GM19438 (cell line): ENCODE data around the gene TBC1D10B.
"Not testable (repeated sequence)": the region's sequence is repeated elsewhere in the genome, so short reads cannot be mapped to it uniquely, and the experiment has no call there.

ENCODE experiments used
- ATAC-seq: cut with Tn5 transposase; IDR thresholded peaks from one replicate; pipeline ENCODE4 v1.9.1; 2021; ENCODE audit warnings: low read depth; ENCODE audit not compliant: unreplicated experiment

The TBC1D10B gene

DNA sequence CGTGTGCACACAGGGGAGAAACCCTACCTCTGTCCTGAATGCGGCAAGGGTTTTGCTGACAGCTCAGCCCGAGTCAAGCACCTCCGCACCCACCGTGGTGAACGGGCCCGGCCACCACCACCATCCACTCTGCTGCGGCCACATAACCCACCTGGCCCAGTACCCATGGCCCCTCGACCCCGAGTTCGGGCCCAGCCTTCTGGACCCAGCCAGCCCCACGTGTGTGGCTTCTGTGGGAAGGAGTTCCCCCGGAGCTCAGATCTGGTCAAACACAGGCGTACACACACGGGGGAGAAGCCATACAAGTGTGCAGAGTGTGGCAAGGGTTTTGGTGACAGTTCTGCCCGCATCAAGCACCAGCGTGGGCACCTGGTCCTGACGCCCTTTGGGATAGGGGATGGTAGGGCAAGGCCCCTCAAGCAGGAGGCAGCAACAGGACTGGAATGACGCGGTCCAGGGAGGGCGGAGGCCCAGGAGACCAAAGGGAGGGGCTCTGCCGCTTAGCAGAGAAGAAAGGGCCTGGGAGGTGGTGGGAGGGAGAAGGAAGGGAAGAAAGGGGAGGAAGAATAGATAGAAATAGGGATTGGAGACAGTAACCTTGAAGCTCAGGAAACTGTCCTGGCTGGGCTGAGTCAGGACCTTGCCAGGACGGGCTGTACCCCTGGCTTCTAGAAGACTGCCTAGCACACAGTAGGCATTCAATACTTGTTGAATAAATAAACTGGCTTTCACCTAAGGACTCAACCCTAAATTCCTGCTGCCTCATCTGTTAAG lies 28.6 kb upstream of the TBC1D10B start:
- ATAC-seq, result no peak

DNA sequence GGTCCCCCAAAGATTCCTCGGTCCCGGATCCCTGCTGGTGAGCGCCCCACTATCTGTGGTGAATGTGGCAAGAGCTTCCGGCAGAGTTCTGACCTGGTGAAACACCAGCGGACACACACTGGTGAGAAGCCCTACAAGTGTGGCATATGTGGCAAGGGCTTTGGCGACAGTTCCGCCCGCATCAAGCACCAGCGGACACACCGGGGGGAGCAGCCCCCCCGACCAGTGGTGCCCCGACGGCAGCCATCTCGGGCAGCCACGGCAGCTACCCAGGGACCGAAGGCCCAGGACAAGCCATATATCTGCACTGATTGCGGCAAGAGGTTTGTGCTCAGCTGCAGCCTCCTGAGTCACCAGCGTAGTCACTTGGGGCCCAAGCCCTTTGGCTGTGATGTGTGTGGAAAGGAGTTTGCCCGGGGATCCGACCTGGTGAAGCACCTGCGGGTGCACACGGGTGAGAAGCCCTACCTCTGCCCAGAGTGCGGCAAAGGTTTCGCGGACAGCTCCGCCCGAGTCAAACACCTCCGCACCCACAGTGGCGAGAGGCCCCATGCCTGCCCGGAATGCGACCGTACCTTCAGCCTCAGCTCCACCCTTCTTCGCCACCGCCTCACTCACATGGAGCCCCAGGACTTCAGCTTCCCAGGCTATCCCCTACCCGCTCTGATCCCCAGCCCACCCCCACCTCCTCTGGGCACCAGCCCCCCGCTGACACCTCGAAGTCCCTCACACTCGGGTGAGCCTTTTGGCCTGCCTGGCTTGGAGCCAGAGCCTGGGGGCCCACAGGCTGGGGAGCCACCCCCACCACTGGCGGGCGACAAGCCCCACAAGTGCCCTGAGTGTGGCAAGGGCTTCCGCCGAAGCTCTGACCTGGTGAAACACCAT lies 27.7 kb upstream of the TBC1D10B start:
- ATAC-seq, result no peak

DNA sequence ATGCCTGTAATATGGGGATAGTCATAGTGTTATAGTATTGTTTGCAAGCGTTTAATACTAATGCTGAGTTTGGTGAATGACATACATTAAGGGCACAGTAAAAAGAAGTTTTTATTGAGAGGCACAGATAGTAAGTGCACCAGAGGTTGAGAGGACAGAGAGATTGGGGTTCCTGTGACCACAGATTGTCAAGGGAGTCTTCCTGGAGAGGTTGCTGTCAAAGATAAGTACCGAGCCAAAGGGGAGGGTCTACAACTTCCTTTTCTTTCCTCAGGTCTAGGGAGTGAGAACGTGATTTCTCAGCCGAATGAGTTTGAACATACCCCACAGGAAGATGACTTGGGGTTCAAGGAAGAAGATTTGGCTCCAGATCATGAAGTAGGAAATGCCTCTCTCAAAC lies 26.8 kb upstream of the TBC1D10B start:
- ATAC-seq, result no peak

DNA sequence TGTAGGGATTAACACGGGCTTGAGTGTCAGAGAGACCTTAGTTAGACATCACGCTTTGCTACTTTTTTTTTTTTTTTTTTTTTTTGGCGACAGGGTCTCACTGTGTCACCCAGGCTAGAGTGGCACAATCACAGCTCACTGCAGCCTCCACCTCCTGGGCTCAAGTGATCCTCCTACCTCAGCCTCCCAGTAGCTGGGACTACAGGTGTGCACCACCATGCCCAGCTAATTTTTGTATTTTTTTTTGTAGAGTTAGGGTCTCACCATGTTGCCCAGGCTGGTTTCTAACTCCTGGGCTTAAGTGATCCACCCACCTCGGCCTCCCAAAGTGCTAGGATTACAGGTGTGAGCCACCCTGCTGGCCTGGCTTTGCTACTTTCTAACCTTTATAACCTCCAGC lies 26.3 kb upstream of the TBC1D10B start:
- ATAC-seq, result not testable (repeated sequence)

DNA sequence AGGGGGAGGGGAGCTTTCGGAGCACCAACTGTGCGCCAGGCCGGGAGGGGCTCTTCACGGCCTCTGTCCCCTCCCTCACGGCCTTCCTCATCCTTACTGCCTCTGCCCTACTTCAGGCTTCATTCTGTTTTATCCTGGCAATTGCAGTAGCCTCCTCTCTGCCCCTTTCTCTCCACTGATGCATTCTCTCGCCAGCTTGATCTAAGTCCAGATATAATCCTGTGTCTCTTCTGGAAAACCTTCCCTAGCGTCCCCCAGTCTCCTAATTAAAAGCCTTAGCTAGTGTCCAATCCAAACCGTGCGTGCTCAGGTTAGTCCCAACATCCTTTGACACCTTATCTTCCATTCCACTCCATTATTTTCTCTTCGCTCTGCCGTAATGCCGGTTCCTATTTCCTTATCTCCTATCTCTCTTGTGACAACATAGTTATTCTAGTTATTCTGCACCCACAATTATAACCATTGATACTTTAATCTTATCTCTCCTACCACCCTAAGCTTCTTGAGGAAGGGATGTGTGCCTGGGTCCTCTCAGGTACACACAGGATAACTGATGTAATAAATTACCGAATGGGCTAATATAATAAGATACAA lies 25.8 kb upstream of the TBC1D10B start:
- no peak for ATAC-seq

DNA sequence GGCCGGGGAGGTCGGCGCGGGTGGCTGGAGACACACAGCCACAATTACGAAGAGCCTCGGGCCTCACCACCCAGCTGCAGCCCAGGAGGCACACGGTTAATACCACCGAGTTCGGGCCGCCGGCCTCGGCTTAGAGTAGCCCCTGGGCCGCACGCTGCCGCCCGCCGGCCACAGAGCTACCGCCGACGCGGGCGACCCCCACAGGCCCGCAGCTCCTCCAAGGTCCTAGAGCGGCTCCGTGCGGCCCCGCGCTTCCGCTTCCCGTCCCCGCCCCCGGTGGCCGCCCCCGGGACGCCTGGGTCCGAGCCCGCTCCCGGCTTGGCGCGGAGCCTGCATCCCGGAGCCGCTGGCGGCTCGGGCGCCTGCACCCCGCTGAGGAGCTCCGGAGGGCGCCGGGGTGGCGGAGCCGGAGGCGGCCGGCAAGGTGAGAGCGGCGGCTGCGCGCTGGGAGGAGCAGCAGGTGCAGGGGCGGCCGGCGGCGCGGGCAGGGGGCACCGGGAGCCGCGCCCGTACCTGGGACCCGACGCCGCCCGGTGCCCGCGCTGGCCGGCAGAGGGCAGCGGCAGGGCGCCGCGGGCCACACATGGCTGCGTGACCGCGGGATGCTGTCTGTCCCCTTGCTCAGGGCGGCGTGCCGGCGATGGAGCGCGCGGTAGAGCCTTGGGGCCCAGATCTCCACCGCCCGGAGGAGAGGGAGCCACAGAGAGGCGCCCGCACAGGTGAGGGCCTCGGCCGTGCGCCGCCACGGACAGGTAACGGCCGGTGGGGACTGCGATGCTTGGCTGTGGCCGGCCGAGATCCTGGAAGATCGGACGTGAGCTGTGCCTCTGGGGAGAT lies 25.1 kb upstream of the TBC1D10B start, which contains the start of gene ZNF48:
Gene ZNF48 (plus strand): TSS at position 266 of the 837 bp plus-strand sequence. CDS start 375 bp downstream, at position 641.
- peak; percentile 66 for ATAC-seq

DNA sequence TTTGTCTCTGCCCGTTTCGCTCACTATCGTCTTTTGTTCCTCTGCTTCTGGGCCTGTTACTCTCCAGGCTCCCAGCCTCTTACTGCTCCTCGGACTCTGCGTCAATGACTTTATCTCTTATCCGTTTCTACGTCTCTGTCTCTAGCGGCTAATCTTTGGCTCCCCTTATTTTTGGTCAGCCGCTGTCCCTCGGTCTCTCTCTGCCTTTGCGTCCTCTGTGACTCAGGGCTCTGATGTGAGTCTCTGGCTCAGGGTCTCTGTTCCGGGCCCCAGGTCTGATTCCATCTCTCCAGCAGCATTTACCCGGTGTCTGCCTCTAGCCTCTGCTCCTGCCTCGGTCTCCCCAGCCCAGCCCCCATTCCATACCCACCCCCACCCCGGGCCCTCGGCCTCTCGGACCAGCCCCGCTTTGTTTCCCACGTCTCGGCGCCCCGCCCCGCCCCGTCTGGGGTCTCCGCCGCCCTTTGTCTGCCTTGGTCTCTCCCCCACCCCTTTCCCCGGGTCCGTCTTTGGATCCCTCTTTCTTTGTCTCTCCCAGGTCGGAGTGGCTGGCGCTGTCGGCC lies 24.4 kb upstream of the TBC1D10B start:
- no peak for ATAC-seq

DNA sequence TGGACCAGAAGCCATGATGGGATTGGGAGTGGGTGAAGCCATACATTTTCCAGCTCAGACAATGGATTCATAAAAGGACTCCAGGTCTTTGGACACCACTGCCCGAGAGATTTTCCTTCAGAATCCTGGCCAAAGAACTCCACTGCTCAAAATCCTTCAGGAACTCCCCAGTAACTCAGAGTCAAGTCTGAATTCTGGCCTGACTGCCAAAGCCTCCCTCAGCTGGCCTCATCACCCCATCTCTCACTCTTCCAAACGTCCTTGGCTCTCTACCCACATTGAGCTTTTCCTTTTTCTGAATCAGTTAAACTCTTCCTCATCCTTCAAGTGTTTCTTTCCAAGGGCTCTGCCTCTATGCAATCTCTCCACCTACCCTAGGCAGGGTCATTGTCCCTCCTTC lies 13.2 kb upstream of the TBC1D10B start:
- no peak for ATAC-seq

DNA sequence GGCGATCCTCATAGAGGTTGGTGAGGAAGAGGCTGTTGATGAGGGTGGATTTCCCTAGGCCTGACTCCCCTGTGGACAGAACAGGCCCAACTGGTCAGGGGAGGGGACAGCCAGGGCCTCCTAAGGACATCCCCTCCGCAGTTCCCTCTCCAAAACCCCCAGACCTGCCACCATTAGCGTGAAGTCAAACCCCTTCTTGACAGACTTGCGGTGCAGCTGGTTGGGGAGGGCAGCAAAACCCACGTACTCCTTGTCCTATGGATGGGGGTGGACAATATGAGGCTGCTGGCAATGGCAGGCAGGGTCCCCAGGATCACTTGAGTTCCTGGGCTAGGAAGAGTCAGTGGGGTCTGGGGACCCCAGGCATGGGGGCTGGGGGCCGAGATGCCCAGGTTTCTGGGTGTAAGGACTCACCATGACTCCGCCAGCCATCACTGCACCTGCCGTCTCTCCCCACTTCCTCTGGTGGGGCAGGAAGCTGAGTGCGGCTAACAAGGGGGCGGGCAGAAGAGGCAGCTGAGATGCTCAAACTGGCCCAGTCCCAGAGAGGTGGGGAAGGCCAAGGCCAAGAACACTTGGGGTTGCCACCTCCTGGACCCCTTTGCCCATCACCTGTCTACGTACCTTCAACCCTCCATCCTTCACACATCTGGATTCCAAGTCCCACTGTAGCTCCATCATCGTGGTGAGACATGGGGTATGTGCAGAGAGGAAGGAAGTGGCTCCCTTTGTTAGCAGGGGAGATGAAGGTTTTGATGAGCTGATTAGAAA lies 12.0 kb upstream of the TBC1D10B start, which contains the start of gene SEPTIN1:
Gene SEPTIN1 (minus strand): TSS at position 451 of the 771 bp plus-strand sequence. CDS start 19 bp downstream, at position 432.
- ATAC-seq, result no peak

DNA sequence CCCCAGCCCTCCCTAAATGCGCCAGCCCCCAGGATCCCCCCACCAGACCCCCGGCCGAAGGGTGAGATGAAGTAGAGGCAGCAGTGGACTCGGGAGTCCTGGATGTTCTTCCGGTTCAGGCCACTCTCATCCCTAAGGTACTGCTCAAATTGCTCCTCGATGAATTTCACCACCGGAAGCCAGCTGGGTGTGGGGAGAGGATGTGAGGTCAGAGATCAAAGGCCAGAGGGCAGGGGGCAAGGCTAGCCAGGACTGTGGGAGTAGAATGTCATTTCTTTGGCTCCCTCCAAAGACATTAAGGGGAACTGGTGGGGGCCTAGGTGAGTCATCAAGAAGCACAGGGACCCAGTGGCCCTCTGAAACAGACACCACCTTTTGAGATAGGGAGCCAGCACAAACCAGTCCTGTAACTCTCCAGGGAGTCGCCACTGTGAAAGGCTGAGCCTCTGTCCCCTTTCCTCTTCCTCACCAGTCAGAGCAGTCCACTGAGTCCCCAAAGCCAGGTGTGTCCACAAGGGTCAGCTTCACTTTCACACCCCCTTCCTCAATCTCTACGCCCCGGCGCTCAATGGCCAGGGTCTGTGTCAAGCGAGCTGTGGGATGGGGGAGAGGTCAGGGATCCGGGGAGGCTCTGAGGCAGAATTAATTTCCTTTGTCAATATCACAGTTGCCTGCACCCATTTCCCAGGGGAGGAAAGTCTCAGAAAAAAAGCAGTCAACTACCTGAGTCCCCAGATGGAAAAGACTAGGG lies 11.2 kb upstream of the TBC1D10B start:
- ATAC-seq, result no peak

DNA sequence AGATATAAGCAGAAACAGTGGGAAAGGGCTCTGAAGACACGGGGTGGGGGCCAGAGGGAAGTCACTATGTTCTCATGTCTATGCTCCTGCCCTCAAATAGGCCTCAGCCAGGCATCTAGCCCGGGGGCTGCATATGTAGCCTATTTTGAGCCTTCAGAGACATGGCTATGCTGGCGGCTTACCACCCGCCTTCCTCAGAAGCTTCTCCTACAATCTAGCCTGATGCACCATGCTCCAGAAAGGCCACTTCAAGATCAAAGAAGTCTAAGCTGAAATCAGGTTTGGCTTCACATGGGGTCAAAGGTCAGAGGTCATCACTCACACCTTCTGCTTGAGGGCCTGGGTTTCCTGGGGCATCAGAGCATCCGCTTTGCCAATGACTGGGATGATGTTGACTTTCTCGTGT lies 10.5 kb upstream of the TBC1D10B start:
- no peak for ATAC-seq

DNA sequence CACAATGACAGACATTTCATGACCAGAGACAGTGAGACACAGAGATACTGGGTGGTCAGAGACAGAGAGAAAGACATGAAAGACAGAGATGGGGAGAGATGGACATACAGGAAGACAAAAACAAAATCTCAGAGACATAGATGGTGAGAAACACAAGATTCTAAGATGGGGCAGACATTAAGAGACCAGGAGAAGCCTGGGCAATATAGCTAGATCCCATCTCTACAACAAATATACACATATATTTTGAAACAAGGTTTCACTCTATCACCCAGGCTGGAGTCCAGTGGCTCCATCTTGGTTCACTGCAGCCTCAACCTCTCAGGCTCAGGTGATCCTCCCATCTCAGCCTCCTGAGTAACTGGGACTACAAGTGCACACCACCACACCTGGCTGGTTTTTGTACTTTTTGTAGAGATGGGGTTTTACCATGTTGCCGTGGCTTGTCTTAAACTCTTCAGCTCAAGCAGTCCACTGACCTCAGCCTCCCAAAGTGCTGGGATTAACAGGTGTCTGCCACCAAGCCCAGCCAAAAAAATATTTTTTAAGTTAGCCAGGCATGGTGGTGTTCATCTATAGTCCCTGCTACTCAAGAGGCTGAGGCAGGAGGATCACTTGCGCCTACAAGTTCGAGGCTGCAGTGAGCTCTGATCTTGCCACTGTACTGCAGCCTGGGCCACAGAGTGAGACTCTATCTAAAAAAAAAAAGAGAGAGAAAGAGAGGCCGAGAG lies 9.9 kb upstream of the TBC1D10B start:
- ATAC-seq, result no peak

DNA sequence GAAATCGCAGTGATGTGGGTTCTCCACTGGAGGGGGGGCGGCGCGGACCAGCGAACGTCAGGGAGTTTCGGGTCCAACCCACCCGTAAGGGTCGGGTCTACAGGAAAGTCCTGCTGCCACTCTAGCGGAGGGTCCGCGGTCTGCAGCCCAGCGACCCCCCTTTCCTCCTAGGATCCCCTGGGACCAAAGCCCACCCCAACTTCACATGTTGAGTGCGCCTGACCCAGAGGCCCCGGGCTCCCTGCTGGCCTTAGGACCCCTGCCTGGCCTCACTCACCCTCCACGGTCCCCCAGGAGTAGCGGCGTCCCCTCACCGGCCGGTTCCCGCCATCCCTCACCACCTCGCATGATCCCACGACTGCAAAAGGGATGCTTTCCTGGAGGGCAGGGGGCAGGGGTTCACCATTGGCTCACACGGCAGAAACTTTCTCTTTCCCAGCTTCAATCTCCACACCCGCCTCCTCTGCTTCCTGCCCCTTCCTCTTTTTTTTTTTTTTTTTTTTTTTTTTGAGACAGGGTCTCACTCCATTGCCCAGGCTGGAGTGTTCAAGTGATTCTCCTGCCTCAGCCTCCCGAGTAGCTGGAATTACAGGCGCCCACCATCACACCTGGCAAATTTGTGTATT lies 9.0 kb upstream of the TBC1D10B start:
- ATAC-seq, result no peak

DNA sequence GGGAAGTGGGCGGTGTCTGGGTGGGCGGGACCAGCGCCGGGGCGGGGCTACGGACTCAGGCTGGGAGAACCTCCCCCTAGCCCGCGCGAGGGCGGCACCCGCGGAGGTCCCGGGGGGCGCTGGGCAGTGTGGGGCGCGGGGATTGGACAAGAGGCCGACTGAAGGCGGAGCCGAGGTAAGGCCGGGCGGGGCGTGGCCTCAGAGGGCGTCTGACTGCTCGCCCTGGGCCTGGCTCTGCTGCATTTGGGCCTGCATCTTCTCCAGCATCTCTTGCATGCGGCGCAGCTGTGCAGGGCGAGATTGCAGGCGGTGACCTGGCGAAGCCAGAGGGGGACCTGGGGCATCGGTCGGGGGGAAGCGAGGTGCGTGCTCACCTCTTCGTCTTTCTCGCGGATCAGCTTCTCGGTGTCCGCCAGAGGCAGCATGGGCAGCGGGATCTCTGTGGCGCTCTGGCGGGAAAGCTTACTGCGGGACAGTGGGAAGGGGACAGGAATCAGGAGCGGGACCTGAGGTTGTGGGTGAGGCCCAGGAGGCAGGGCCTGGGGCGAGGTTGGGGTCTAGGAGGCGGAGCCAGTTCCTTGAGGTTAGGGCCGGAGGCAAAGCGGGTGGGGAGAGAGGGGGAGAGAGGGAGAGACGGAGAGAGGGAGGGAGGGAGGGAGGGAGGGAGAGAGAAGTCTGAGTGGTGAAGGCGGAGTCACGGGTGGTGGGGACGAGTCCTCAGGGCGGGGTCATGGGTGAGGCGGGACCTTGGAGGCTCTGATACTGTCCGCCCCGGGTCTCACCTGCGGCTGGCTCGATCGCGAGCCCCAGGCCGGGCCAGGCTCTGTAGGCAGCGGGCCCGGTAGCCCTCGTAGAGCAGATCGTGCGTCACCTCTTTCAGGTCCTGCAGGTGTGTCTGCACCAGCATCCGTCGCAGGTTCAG lies 8.2 kb upstream of the TBC1D10B start:
- ATAC-seq, result peak; percentile 72

DNA sequence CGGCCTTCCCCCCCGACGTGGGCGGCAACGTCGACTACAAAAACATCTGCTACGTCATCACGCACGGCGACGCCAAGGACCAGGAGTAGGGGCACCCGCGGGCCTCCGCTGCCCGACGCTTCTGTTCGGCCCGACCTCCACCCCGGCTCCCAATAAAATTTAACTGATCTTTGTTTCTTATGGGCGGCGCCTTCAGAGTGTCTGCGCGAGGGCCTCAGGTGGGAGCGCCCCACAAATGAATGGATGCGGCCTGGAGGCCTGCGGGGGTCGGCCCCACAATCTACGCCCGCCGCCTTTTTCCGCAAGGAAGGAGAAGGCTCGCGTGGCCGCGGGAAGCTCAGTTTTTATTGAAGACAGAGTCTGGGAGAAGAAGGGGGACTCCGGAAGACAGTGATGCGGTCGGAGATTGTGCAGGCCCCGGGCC lies 7.5 kb upstream of the TBC1D10B start:
- ATAC-seq, result peak; percentile 46
